ENCODE data around the gene ITPKC.

Gene ITPKC

DNA sequence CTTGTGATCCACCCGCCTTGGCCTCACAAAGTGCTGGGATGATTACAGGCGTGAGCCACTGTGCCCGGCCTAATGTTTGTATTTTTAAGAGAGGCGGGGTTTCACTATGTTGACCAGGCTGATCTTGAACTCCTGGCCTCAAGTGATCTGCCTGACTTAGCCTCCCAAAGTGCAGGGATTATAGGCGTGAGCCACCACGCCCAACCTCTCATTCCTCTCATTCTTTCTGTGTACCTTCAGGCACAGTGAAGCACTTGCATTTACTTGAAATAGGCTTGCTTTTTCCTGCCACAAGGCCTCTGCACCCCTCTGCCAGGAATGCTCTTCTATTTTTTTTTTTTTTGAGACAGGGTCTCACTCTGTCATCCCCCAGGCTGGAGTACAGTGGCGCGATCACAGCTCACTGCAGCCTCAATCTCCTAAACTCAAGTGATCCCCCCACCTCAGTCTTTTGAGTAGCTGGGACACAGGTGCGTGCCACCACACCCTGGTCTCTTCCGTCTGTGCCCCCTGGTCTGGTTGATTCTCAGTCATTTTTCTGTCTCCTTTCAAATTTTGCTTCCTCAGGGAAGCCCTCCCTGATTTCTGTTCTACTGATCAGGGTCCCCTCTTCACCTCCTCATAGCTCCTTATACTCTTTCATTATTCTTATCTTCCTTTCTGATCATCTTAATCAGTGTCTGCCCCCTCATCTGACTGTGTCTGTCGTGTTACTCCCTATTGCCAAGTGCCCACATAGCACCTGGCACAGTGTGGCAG is 18.3 kb downstream of the ITPKC start:
- no peak for DNase-seq
- Mint-ChIP-seq H3K27me3 (no peaks in the 10 kb centered on the region), H3K4me1 (no peaks in the 10 kb centered on the region), H3K4me3 (no peak overlapping the region), H3K36me3 (peaks cover 29% of the 10 kb centered on the region), H3K27ac (no peak overlapping the region), H3K9me3 (no peaks in the 10 kb centered on the region)
- CTCF ChIA-PET: interaction anchor here (0.6 kb wide), 1 partner anchor 410 kb away, joined by 3 read pairs; no protein-coding TSS in a partner anchor

DNA sequence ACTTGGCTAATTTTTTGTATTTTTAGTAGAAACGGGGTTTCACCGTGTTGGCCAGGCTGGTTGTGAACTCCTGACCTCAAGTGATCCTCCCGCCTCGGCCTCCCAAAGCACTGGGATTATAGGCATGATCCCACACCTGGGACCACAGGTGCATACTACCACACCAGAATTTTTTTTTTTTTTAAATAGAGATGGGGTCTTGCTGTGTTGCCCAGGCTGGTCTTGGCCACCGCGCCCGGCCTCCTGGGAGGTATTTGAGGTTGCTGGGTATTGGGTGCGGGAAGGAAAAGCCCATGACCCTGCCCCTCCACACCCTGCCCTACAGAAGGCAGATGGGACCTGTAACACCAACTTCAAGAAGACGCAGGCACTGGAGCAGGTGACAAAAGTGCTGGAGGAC is 19.7 kb downstream of the ITPKC start:
- no peak overlapping the region for H3K4me3 Mint-ChIP-seq
- CTCF ChIA-PET: interaction anchor here (0.7 to 1.3 kb wide), 2 partner anchors 41 to 856 kb away, joined by 3 read pairs; partner anchors contain the start of gene RAB4B

DNA sequence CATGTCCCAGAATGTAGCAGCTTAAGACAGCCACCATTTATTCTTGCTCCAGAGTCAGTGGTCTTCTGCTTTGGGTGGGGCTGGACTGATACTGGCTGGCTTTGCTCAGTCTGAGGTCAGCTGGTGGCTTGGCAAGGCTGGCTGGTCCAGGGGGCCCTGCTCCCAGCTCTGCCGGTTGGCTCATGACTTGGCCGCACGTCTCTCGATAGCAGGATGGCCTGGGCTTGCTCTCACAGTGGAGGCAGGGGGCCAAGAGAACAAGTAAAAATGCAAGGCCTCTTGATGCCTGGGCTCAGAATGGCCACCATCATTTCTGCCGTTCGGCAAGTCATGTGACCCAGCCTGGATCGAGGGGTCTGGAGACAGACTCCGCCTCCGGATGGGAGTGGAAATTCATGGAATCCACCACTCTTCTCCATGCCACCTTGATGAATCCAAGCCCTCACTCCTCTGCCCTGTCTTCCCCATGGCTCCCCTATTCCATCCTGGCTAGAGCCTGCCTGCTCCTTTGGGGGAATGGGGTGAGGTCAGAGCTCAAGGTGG is 20.3 kb downstream of the ITPKC start:
- Mint-ChIP-seq H3K9me3 (no peaks in the 10 kb centered on the region), H3K27me3 (no peaks in the 10 kb centered on the region), H3K4me3 (no peak overlapping the region), H3K36me3 (peaks cover 23% of the 10 kb centered on the region), H3K4me1 (no peaks in the 10 kb centered on the region), H3K27ac (peak overlapping the region; percentile 3)
- DNase-seq: no peak
- CTCF ChIA-PET: no interaction called here

More for the DNA sequence above, 19.7 kb downstream of the ITPKC start:
- Mint-ChIP-seq H3K4me1 (no peaks in the 10 kb centered on the region), H3K36me3 (peaks cover 23% of the 10 kb centered on the region), H3K27me3 (no peaks in the 10 kb centered on the region), H3K9me3 (no peaks in the 10 kb centered on the region), H3K27ac (no peak overlapping the region)
- no peak for DNase-seq

DNA sequence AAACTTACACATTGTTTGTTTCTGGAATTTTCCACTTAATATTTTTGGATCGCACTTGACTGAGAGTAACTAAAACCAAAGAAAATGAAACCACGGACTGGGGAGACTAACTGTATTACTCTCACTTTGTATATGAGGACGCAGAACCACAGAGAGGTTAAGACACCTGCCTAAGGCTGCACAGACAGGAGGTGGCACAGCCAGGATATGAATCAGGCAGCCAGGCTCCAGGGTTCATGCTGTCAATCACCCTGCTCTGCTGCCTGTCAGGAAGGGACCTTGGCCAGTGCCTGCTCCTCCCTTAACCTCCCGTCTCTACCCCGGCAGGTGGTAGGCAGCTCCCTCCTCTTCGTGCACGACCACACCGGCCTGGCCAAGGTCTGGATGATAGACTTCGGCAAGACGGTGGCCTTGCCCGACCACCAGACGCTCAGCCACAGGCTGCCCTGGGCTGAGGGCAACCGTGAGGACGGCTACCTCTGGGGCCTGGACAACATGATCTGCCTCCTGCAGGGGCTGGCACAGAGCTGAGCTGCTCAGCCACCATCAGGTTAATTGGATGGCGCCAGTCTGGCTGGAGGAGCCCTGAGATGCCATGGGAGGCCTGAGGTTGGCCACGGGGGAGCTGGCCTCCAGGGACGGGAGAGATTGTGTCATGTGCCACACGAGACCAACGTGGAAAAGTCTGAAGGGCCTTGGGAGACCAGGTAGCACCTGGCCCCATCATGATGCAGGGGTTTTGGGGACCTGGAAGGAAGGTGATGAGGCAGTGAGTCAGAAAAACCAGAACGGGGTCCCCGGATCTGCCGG is 22.3 kb downstream of the ITPKC start:
- DNase-seq: no peak

DNA sequence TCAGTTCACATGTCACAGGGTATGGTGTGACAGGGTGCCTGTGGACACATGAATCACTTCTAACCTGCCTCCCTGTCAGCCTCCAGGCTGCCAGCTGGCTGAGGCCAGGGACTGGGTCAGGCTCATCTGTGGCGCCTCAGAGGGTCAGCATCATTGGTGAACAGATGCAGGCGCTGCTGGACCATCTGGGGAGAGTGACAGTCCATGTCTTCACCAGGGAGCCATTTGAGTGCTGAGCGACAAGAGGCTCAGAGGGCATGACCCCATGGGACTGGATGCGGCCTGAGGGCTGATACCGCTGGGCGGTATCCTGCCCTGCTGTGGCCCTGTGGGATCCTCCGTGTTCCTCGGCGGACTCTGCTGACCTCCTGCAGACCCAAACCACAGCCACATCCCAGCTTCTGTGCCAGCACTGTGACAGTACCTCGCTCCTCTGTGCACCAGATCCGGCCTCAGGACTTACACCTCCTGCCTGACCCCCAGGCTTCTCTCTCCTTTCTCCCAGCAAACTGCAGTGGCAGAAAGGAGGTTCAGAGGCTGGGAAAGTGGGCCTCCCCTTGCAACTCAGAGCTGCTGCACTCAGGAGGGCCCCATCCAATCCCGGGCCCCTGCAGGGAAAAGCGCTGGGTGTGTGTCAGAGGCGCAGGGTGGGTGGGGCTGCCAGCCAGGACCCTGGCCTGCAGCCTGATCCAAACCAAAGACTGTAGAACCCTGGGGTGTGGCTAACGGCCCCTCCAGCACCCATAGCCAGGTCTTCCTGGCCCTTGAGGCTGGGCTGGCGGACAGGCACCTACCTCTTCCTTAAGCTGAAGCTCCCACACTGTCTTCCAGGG is 23.2 kb downstream of the ITPKC start:
- Mint-ChIP-seq H3K36me3 (peaks cover 11% of the 10 kb centered on the region), H3K27ac (no peak overlapping the region), H3K9me3 (no peaks in the 10 kb centered on the region), H3K4me1 (no peaks in the 10 kb centered on the region), H3K27me3 (no peaks in the 10 kb centered on the region), H3K4me3 (no peak overlapping the region)
- CTCF ChIA-PET: no interaction called here
- DNase-seq: no peak

More for the DNA sequence above, 22.3 kb downstream of the ITPKC start:
- Mint-ChIP-seq H3K27me3 (no peaks in the 10 kb centered on the region), H3K4me3 (no peak overlapping the region), H3K4me1 (no peaks in the 10 kb centered on the region), H3K9me3 (no peaks in the 10 kb centered on the region), H3K36me3 (peaks cover 13% of the 10 kb centered on the region), H3K27ac (no peak overlapping the region)
- CTCF ChIA-PET: no interaction called here

DNA sequence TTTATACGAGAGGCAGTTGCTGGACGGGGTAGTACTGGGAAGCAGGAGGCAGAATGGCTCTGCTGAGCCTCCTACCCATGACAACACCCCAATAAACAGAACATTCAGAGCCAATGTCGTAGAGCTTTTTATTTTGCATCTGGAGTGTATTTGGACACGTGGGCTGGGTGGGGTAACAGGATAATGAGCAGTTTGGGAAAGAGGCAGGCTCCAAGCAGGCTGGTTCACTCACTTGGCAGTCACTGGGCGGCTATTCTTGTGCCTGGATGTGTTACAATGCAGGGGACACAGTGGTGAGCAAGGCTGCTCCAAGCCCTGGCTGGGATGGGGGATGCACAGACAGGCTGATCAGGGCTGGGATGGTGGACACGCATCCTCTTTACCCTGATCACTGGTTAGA is 23.8 kb downstream of the ITPKC start:
- CTCF ChIA-PET: no interaction called here
- no peak for DNase-seq
- H3K27ac Mint-ChIP-seq: no peak overlapping the region
- H3K36me3 Mint-ChIP-seq: peaks cover 6% of the 10 kb centered on the region
- no peaks in the 10 kb centered on the region for H3K27me3 Mint-ChIP-seq
- H3K4me3 Mint-ChIP-seq: no peak overlapping the region
- H3K4me1 Mint-ChIP-seq: no peaks in the 10 kb centered on the region
- no peaks in the 10 kb centered on the region for H3K9me3 Mint-ChIP-seq

DNA sequence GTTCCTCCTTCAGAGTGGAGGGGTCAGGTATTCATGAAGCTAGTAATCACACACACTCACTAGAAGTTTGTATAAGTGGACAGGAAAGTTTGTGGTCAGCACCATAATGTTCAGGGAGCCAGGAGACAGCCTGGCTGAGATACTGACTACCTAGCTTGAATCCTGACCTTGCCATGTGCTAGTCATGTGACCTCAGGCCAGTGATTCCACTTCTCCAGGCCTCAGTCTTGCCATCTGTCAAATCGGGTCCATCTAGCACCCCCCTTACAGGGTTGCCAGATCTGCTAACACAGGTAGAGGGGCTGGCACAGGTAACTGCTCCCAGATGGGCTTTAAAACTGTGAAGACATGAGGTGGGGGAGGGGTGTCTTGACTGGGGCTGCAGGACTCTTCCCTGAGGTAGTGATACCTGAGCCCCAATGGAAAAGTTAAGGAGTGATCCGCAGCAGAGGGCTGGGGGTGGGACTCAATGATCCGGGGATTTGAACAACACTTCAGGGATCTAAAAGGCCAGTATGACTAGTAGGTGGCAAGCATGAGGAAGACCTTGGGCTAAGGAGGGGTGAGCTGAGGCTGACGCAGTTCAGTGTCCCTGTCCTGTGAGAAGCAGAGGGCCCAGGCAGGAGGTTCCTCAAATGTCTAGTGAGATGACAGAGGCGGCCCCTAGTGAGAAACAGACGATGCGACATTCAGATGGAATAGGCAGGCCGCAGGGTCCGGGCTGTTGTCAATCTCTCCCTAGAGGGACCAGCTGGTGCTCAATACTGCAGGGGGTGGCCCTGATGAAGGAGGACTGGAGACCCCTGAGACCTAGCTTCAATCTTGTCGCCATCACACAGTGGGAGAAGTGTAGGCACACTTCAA is 24.8 kb downstream of the ITPKC start:
- Mint-ChIP-seq H3K4me1 (no peaks in the 10 kb centered on the region), H3K4me3 (no peak overlapping the region), H3K27me3 (no peaks in the 10 kb centered on the region), H3K9me3 (no peaks in the 10 kb centered on the region), H3K36me3 (peaks cover 5% of the 10 kb centered on the region), H3K27ac (no peak overlapping the region)
- CTCF ChIA-PET: interaction anchor here (0.6 to 1.2 kb wide), 2 partner anchors 31 to 84 kb away, joined by 3 read pairs; no protein-coding TSS in a partner anchor
- no peak for DNase-seq

DNA sequence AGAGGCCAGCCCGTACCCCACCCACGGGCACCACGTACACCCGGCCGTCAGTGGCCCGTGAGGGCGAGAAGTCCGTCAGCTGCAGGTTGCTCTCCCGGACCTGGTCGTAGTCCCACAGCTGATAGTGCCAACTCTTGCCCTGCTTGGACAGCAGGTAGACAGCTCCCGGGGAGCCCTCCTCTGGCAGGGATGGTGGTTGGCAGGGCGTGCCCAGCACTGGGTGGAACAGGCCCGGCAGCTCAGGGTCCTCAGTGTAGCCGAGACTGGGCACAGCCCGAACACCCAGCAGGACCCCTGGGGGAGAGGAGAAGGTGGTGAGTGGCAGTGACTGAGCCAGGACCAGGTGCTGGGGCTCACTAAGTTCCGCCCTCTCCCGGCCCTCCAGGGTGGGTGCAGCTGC is 25.6 kb downstream of the ITPKC start:
- CTCF ChIA-PET: interaction anchor here (1.2 kb wide), 1 partner anchor 85 kb away, joined by 3 read pairs; no protein-coding TSS in a partner anchor
- no peaks in the 10 kb centered on the region for H3K9me3 Mint-ChIP-seq
- H3K27ac Mint-ChIP-seq: no peak overlapping the region

DNA sequence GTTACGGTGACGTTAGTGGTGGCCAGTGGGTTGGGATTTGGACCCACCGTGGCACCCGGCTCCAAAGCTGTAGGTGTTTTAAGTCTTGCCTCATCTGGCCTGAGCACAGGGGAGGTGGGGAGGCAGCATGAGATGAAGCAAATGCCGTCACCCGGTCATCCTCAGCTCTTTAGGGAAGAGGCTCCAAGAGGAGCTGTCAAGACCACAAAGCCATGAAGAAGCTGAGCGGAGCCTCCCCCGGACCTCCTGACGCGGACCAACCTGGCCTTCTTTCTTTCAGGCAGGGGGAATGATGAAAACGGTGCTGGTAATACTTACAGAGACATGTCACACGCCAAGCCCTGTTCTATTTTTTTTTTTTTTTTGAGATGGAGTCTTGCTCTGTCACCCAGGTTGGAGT is 26.0 kb downstream of the ITPKC start:
- no peak overlapping the region for H3K27ac Mint-ChIP-seq
- no peaks in the 10 kb centered on the region for H3K27me3 Mint-ChIP-seq
- peaks cover 2% of the 10 kb centered on the region for H3K36me3 Mint-ChIP-seq
- CTCF ChIA-PET: interaction anchor here (0.7 to 1.2 kb wide), 2 partner anchors 63 to 86 kb away, joined by 3 read pairs; no protein-coding TSS in a partner anchor
- DNase-seq: no peak
- no peaks in the 10 kb centered on the region for H3K9me3 Mint-ChIP-seq
- H3K4me3 Mint-ChIP-seq: no peak overlapping the region
- H3K4me1 Mint-ChIP-seq: no peaks in the 10 kb centered on the region

More for the DNA sequence above, 25.6 kb downstream of the ITPKC start:
- Mint-ChIP-seq H3K4me3 (no peak overlapping the region), H3K36me3 (peaks cover 5% of the 10 kb centered on the region), H3K27me3 (no peaks in the 10 kb centered on the region), H3K4me1 (no peaks in the 10 kb centered on the region)
- DNase-seq: no peak

DNA sequence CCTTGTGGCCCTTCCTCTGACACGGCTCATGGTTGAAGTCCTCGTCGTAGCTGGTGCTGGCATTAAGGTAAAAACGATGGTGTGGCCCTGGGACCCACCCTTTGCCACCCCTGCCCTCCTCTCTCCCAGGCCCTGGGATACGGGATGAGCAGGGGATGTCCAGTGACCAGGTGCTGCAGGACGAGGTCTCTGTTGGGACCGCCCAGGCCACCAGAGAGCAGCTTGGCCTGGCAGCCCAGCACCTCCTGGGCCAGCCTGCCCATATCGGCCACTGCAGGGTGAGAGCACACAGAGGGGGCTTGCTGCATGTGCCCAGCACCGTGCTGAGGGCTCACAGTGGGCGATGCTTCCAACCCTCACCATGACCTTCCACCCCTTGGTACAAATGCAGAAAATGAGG is 27.0 kb downstream of the ITPKC start:
- CTCF ChIA-PET: interaction anchor here (1.2 to 2.3 kb wide), 2 partner anchors 62 to 64 kb away, joined by 4 to 8 read pairs; no protein-coding TSS in a partner anchor
- H3K36me3 Mint-ChIP-seq: peaks cover 2% of the 10 kb centered on the region
- peaks cover 6% of the 10 kb centered on the region for H3K4me1 Mint-ChIP-seq
- no peaks in the 10 kb centered on the region for H3K9me3 Mint-ChIP-seq
- no peak for DNase-seq
- H3K27me3 Mint-ChIP-seq: no peaks in the 10 kb centered on the region
- no peak overlapping the region for H3K4me3 Mint-ChIP-seq
- H3K27ac Mint-ChIP-seq: no peak overlapping the region

DNA sequence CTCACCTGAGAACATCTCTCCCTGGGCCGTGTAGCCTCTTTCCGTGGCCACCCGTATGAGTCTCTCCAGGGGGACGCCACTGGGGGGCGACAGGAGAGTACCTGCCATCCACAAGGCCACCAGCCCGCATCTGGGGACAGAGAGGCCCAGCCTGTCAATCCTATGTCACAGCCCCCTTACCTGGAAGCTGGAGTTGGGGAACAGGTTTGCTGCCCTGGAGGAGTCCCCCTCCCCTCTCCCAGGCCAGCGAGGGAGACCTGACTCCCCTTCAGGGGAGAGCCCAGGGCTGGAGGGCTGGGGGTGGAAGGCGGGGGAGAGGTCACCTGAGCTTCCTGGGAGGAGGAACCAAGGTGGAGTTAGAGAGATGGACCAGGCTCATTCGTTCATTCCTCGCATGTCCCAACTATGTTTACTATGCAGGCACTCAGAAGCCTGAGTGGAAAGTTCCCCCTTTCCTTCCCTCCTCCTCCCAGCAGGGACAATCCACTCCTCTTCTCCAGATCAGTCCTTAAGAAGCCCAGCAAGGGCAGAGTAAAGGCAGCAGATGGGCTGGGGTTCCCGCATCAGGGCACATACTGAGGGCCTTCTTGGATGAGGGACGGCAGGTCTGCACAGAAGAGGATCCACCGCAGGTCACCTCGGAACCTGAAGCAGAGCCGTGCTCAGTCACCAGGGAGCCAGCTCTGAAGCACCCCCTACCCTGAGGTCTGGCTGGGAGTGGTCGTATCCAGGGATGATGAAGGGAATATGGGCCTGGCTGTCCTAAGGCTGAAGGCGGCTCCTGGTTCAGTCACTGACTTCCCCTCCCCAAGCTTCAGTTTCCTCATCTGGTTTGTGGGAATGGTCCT is 27.9 kb downstream of the ITPKC start:
- Mint-ChIP-seq H3K36me3 (peaks cover 2% of the 10 kb centered on the region), H3K27ac (no peak overlapping the region), H3K27me3 (no peaks in the 10 kb centered on the region), H3K4me1 (peaks cover 14% of the 10 kb centered on the region), H3K9me3 (no peaks in the 10 kb centered on the region), H3K4me3 (no peak overlapping the region)
- CTCF ChIA-PET: interaction anchor here (0.9 to 2.3 kb wide), 4 partner anchors 11 to 75 kb away, joined by 3 to 8 read pairs (median 4); no protein-coding TSS in a partner anchor
- DNase-seq: peak; percentile 51

DNA sequence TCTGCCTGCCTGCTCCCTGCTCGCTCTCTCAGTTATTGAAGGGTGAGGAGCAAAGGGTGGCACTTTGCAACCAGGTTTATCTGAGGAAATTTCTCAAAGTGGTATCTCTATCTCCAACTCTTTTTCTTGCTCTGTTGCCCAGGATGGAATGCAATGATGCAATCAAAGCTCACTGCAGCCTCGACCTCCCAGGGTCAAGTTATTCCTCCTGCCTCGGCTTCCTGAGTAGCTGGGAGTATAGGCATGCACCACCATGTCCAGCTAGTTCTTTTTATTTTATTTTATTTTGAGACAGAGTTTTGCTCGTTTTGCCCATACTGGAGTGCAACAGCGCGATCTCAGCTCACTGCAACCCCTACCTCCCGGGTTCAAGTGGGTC is 28.5 kb downstream of the ITPKC start:
- Mint-ChIP-seq H3K27me3 (no peaks in the 10 kb centered on the region), H3K27ac (no peak overlapping the region), H3K4me3 (no peak overlapping the region), H3K4me1 (peaks cover 21% of the 10 kb centered on the region), H3K36me3 (peaks cover 7% of the 10 kb centered on the region), H3K9me3 (no peaks in the 10 kb centered on the region)
- CTCF ChIA-PET: interaction anchor here (0.9 to 2.3 kb wide), 3 partner anchors 11 to 75 kb away, joined by 3 to 8 read pairs (median 3); no protein-coding TSS in a partner anchor
- DNase-seq: no peak

Measured in activated naive CD4-positive, alpha-beta T cell treated with anti-CD3 and anti-CD28 coated beads, Interleukin-2, amount 10 ng/mL, durations not matched to agents 7 days and 5 days (primary cell).